ENCODE results near the gene L2HGDH. TPM values are rescaled to one million over a fixed set of nuclear protein-coding genes. Genes with fewer than 3 reads are reported as not detected.

Gene L2HGDH
- total RNA-seq, 1 donor: 3.6 TPM

- Histone ChIP-seq H3K27ac (ENCODE audit: low read depth, low read length) (peak overlapping the region; percentile 4), H3K36me3 (ENCODE audit: insufficient read depth, low read length) (no peaks in the 10 kb centered on the region), H3K79me2 (ENCODE audit: insufficient read depth, low read length) (no peaks in the 10 kb centered on the region), H4K20me1 (ENCODE audit: insufficient read depth, low read length) (no peaks in the 10 kb centered on the region), H3K9me3 (ENCODE audit: low read depth, low read length) (no peaks in the 10 kb centered on the region), H3K4me1 (ENCODE audit: insufficient read depth, low read length) (peaks cover 29% of the 10 kb centered on the region), H3K4me3 (ENCODE audit: insufficient read depth, low read length) (no peak overlapping the region), H2AFZ (ENCODE audit: low read length) (peak overlapping the region; percentile 77), H3K4me2 (ENCODE audit: insufficient read depth, low read length) (peak overlapping the region; percentile 3), H3K27me3 (ENCODE audit: insufficient read depth, low read length) (no peaks in the 10 kb centered on the region)
- DNase-seq (ENCODE audit: insufficient read length, low spot score, missing footprints): no peak
- TF ChIP-seq, protein P1, sequence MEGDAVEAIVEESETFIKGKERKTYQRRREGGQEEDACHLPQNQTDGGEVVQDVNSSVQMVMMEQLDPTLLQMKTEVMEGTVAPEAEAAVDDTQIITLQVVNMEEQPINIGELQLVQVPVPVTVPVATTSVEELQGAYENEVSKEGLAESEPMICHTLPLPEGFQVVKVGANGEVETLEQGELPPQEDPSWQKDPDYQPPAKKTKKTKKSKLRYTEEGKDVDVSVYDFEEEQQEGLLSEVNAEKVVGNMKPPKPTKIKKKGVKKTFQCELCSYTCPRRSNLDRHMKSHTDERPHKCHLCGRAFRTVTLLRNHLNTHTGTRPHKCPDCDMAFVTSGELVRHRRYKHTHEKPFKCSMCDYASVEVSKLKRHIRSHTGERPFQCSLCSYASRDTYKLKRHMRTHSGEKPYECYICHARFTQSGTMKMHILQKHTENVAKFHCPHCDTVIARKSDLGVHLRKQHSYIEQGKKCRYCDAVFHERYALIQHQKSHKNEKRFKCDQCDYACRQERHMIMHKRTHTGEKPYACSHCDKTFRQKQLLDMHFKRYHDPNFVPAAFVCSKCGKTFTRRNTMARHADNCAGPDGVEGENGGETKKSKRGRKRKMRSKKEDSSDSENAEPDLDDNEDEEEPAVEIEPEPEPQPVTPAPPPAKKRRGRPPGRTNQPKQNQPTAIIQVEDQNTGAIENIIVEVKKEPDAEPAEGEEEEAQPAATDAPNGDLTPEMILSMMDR (IDR thresholded peaks at IDR 0.05; ENCODE audit: extremely low read depth, low read depth, low read length): peak; percentile 10
Observed at GRCh38 chr14:50335389-50335788, 23.4 kb upstream of the L2HGDH start.

DNA sequence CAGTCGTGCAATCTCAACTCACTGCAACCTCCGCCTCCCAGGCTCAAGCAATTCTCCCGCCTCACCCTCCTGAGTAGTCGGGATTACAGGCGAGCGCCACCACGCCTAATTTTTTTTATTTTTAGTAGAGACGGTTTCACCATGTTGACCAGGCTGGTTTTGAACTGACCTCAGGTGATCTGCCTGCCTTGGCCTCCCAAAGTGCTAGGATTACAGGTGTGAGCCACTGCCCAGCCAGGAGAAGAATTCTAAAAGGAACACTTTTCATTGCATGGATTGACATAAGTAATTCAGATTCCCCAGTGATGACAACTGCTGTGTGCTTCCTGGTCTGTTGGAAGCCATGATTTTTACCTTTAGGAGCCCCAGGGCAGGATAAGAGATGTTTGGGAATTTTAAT lies 22.2 kb upstream of the L2HGDH start:
- no peaks in the 10 kb centered on the region for H3K79me2 ChIP-seq (ENCODE audit: insufficient read depth, low read length)
- TF ChIP-seq, protein P1 (IDR thresholded peaks at IDR 0.05; ENCODE audit: extremely low read depth, low read depth, low read length): no peak

GRCh38 chr14:50333014-50333509 lies 21.0 kb upstream of the L2HGDH start:
- Histone ChIP-seq H4K20me1 (ENCODE audit: insufficient read depth, low read length) (no peaks in the 10 kb centered on the region), H3K9me3 (ENCODE audit: low read depth, low read length) (no peaks in the 10 kb centered on the region), H3K4me3 (ENCODE audit: insufficient read depth, low read length) (no peak overlapping the region), H3K27ac (ENCODE audit: low read depth, low read length) (peak overlapping the region; percentile 45), H3K4me1 (ENCODE audit: insufficient read depth, low read length) (peaks cover 29% of the 10 kb centered on the region), H3K79me2 (ENCODE audit: insufficient read depth, low read length) (no peaks in the 10 kb centered on the region), H3K27me3 (ENCODE audit: insufficient read depth, low read length) (no peaks in the 10 kb centered on the region), H3K4me2 (ENCODE audit: insufficient read depth, low read length) (peak overlapping the region; percentile 28), H2AFZ (ENCODE audit: low read length) (peak overlapping the region; percentile 17), H3K36me3 (ENCODE audit: insufficient read depth, low read length) (no peaks in the 10 kb centered on the region)
- DNase-seq (ENCODE audit: insufficient read length, low spot score, missing footprints): no peak
- TF ChIP-seq, protein P1 (IDR thresholded peaks at IDR 0.05; ENCODE audit: extremely low read depth, low read depth, low read length): no peak

More for the DNA sequence above, 22.2 kb upstream of the L2HGDH start:
- H3K27me3 ChIP-seq (ENCODE audit: insufficient read depth, low read length): no peaks in the 10 kb centered on the region
- H3K4me1 ChIP-seq (ENCODE audit: insufficient read depth, low read length): peaks cover 29% of the 10 kb centered on the region
- no peak overlapping the region for H3K27ac ChIP-seq (ENCODE audit: low read depth, low read length)
- no peak for DNase-seq (ENCODE audit: insufficient read length, low spot score, missing footprints)
- H3K9me3 ChIP-seq (ENCODE audit: low read depth, low read length): no peaks in the 10 kb centered on the region
- no peaks in the 10 kb centered on the region for H3K36me3 ChIP-seq (ENCODE audit: insufficient read depth, low read length)
- H4K20me1 ChIP-seq (ENCODE audit: insufficient read depth, low read length): no peaks in the 10 kb centered on the region
- H3K4me2 ChIP-seq (ENCODE audit: insufficient read depth, low read length): no peak overlapping the region
- H2AFZ ChIP-seq (ENCODE audit: low read length): no peak overlapping the region
- H3K4me3 ChIP-seq (ENCODE audit: insufficient read depth, low read length): no peak overlapping the region

DNA sequence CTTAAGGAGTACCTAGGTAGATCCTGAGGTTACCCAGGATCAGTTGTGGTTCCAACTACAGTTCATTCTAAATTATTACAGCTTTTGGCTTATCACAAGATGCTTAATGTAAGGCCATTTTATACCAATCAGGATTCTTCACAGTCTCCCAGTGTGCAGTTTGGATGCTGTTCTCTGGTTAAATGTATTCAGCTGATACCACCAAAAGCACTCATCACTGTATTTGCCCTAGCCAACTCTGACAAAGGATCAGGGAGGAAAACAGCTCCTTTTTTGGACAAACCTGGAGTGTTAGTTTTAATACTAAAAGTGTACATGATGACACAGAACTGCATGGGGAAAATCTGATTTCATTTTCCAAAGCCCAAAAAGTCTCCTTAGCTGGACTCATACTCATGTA lies 19.6 kb upstream of the L2HGDH start:
- H4K20me1 ChIP-seq (ENCODE audit: insufficient read depth, low read length): no peaks in the 10 kb centered on the region
- no peaks in the 10 kb centered on the region for H3K79me2 ChIP-seq (ENCODE audit: insufficient read depth, low read length)
- no peaks in the 10 kb centered on the region for H3K27me3 ChIP-seq (ENCODE audit: insufficient read depth, low read length)
- TF ChIP-seq, protein P1 (IDR thresholded peaks at IDR 0.05; ENCODE audit: extremely low read depth, low read depth, low read length): no peak
- H3K27ac ChIP-seq (ENCODE audit: low read depth, low read length): no peak overlapping the region
- peaks cover 29% of the 10 kb centered on the region for H3K4me1 ChIP-seq (ENCODE audit: insufficient read depth, low read length)
- no peak overlapping the region for H2AFZ ChIP-seq (ENCODE audit: low read length)
- H3K4me2 ChIP-seq (ENCODE audit: insufficient read depth, low read length): no peak overlapping the region
- H3K36me3 ChIP-seq (ENCODE audit: insufficient read depth, low read length): no peaks in the 10 kb centered on the region
- no peak overlapping the region for H3K4me3 ChIP-seq (ENCODE audit: insufficient read depth, low read length)
- no peak for DNase-seq (ENCODE audit: insufficient read length, low spot score, missing footprints)
- no peaks in the 10 kb centered on the region for H3K9me3 ChIP-seq (ENCODE audit: low read depth, low read length)
